ENCODE measurements around the gene SLX4IP.

DNA sequence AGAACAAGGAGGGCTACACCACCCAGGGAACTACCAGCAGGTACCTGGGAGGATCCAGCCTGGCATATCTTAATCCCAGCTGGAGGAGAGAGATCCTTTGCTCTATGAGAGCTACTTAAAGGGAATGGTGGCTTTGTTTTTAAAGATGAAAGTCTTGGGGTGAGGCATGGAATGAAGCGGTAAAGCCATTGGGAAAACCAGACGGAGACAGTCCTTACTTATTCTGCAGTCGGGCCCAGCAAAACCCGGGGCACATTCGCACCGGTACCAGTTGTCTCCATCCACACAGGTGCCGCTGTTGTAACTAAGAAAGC is 208.4 kb downstream of the SLX4IP start:
- TF ChIP-seq, protein P1, sequence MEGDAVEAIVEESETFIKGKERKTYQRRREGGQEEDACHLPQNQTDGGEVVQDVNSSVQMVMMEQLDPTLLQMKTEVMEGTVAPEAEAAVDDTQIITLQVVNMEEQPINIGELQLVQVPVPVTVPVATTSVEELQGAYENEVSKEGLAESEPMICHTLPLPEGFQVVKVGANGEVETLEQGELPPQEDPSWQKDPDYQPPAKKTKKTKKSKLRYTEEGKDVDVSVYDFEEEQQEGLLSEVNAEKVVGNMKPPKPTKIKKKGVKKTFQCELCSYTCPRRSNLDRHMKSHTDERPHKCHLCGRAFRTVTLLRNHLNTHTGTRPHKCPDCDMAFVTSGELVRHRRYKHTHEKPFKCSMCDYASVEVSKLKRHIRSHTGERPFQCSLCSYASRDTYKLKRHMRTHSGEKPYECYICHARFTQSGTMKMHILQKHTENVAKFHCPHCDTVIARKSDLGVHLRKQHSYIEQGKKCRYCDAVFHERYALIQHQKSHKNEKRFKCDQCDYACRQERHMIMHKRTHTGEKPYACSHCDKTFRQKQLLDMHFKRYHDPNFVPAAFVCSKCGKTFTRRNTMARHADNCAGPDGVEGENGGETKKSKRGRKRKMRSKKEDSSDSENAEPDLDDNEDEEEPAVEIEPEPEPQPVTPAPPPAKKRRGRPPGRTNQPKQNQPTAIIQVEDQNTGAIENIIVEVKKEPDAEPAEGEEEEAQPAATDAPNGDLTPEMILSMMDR (IDR thresholded peaks at IDR 0.05): no peak
- no peak for TF ChIP-seq POLR2A (IDR thresholded peaks at IDR 0.05)

All from adrenal gland (tissue), 5 donors.